Fibroblast of skin of left biceps (primary cell): Measurements from ENCODE around the gene C4orf36.

ENCODE experiments used
- DNase-seq, 2 experiments: peaks; one replicate each; pipeline ENCODE4 v3.0.0-alpha.2; 2013; ENCODE audit warnings: low read depth in 2 of 2

C4orf36 gene

DNA sequence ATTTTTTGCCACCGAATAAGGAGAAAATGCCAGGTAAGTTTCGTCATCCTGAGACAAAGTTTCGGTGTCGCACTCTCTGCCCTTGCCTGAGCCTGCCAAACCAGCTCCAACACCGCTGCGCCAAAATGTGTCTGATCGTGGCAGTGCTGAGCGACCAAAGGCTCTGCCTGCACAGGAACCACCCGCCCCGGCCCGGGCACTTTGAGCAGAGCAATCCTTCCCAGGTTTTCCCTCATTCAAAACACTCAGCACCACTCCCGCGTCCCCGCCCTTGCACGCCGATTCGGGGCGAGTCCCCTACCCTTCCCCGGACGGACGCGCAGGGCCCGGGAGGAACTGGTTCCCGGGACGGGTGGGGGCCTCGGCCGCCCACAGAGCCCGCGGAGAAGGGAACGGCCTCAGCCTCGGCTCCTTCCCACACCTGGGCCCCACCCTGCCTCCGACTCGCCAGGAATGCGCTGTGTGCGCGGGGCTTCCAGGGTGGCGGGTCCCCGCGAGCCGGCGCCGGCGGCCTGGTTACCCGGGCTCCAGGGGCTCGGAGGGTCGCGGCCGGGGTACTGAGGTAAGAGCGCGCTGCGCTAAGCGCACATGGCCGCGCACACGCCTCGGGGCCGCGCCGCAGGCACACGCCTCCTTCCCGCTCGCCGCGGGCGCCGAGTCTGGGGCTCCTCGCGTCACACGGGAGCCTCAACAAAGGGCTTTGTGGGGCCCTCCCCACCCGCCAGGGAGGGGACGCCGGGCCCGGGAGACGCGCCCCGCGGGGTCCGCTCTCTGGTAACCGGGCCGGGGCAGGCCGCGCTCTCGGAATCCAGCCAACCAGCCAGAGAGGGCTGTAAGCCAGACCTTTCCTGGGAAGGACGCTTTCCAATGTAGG is at the start of gene C4orf36:
Gene C4orf36 (minus strand): TSS at position 661 of the 874 bp plus-strand sequence. CDS start 902 bp downstream, outside the sequence.
- no peak for DNase-seq

DNA sequence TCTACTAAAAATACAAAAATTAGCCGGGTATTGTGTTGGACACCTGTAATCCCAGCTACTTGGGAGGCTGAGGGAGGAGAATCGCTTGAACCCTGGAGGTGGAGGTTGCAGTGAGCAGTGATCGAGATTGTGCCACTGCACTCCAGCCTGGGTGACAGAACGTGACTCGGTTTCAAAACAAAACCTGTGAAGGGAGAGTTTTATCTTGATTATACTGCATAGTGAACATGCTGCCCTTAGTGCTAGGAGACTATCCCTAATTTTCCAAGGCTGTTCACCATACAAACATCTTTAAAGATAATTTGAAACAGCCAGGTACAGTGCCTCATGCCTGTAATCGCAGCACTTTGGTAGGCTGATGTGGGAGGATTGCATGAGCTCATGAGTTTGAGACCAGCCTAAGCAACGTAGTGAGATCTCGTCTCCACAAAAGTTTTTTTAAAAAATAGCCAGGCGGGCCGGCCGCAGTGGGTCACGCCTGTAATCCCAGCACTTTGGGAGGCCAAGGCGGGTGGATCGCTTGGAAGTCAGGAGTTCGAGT is 48.8 kb upstream of the C4orf36 start:
- no peak for DNase-seq

DNA sequence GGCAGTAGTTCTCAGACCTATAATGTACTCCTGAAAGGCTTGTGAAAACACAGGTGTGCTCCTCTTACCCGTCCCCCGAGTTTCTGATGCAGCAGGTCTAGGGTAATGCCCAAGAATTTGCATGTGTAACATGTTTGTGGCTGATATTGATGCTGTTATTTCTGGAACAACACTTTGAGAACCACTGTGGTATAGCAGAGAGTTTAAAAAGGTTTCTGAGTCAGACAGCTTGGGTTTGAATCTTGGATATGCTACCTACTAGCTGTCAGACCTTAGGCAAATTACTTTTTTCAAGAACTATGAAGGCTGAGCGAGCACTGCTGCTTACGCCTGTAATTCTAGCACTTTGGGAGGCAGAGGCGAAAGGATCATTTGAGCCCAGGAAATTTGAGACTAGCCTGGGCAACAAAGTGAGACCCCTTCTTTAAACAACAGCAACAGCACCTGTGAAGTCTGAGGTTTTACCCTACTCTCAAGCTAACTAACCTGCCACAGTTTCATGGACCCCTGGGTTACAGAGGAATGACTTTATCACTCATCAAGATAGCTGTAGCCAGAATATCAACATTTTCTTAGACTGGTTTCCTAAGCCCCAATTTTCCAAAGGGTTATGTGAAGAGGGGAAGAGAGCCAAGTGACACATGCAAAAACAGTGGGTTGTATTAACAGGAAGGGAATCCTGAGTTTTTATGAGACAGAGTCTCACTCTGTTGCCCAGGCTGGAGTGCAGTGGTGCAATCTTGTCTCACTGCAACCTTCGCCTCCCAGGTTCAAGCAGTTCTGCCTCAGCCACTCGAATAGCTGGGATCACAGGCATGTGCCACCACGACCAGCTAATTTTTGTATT is 47.7 kb upstream of the C4orf36 start:
- no peak for DNase-seq

DNA sequence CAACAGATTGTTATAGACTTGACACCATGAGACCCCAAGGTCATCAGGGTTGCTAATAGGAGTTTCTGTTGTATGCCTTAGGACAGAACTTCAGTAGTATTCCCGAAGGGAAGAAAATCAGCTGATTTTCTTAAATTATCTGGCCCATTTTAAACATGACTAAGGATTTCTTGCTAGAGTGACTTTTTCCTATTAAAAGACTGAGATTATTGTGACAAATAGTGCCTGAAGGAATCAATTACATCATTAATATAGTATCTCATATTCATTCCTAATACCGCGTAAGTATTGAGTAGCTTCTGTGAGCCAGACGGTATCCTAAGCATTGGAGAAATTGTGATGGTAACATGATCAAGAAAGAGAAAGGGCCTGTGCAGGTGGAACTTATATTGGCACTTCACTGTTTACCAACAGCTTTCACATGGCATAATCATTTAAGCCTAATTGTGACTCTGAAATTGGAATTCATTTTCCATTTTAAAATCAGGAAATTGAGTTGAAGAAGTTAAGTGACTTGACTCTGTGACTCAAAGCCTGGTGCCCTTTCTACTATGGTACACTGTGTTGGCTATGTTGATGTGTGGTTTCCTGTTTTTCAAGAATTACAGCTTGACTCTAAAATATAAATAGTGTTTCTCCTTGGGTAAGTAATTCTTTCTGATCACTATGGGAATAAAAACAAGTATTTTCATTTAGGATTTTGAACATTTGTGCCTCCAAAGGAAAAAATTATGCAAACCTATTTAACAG is 46.7 kb upstream of the C4orf36 start:
- no peak for DNase-seq

DNA sequence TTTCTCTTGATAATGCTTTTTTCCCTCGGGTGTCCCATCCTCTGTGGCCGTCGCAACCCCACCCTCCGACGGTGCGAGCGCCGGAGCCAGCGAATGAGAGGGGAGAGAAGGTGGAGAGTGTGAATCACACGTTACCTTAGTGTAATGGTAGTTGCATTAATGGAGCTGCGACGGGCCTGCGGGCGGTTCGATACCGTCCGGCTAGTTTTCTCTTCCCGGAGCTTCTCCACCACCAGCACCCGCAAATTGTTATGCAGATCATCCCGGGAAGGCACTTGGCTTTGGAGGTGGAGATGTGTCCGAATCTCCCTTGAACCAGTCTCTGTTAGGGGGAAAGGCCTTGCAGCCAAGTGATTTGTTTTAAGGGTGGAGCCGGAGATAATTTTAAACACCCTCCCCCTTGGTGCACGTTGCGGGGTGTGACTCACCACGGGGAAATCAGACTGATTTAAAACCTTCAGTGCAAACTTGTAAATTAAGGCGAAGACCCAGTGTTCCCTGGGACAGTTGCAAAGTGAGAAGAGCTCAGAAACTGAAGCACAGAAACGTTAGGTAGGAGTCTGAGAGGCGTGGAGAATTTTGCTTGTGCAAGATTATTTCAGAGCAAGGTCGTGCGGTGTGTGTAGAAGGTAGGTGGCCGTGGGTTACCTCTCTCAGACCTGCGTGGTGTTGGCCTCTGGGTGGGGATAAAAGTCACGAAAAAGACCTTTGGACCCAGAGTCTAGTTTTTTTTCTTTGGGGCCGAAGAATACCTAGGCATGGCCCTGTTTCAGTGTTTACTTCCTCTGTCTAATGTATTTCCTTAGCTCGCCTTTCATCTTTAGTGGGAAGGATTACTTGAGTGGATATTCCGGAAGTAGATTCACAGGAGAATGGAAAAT is 43.9 kb upstream of the C4orf36 start:
- no peak for DNase-seq

- DNase-seq = no peak
Observed at GRCh38 chr4:86935566-86935852, 43.3 kb upstream of the C4orf36 start.

- DNase-seq = peak; percentile 62 to 64
Observed at GRCh38 chr4:86934771-86935565, 42.7 kb upstream of the C4orf36 start, which contains the start of gene AFF1. TSS of gene AFF1 (plus strand) at chr4:86935011. CDS start at chr4:86948534, 13,523 bp downstream.

DNA sequence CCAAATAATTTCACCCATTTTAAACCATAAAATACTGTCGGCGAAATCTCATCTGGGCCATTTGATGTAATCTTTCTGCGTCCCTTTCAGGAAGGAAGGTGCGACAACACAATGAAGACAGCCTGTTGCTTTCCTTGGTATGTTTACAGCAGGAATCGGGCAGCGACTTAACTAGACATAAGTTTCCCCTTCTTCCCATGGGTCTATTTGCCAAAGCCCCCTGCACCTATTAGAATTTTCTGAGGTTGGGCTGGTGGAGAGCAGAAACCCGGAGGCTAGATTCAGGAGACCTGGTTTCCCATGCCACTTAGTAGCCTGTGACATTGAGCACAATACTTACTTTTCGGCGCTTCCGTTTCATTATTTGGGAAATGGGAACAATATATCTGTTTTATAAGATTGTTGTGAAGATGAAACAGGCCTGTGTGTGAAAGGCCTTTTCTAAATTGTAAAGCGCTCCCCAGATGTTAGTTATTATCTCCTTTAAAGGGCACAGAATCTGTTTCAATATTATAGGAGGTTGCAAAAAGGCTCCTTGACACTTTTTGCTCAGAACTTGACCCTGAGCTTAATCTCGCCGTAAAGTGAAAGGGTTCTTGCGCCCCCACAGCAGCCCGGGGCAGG is 42.0 kb upstream of the C4orf36 start:
- no peak for DNase-seq

DNA sequence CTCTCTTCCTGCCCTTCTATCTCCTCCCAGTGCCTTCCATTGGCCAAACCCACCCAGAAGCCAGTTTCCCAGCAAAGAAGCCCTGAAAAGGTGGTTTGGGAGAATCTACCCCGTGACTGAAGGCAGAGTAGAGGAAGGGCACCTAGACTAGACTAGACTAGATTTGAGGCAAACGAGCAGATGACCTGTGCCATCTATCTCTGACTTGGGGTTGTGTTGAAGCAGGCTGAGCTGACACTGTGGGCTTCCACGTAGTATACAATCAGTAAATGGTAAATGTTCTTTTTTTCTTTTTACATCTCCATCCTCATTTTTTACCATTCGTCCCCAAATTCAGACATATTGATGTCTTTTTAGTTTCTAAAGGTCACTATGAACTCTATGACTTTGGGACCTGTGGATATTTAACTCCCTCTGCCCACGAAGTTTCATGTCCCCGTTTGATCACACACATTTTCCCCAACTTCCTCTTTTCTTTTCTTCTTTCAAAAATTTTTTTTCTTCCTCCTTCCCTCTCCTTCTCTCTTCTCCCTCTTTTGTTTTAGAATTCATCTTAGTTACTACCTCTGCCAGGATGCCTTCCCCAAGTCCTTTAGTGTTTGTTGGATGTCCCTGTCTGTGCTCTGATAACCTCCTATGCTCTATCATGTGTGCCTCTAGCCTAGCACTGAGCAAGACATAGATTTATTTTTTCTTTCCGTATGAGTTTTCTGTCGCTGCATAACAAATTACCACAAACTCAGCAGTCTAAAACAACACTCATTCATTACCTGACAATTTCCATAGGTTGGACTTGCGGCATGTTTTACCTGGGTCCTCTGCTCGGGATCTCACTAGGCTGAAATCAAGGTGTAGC is 36.4 kb upstream of the C4orf36 start:
- no peak for DNase-seq

DNA sequence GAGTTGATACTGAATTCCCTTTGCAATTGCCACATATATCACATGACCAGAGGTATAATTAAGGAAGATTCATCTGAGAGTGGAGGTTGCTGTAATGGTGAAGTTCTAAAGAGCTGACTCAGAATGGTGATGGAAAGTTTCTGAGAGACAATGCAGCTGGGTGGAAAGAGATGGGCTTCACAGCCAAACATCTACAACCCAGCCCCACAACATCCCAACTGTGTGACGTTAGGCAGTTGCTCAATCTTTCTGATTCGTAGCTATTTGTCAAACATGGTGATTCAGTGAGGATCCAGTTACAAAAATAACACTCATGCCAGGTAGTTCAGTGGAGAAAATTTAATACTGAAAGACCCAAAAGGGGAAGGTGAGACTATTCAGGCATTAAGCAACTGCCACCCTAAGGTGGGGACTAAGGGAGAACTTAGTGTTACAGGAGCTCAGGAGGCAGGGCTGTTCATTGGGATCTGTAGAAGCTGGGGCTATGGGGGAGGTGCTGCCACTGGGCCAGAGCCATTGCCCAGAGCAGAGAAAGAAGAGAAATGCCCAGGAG is 35.7 kb upstream of the C4orf36 start:
- DNase-seq = peak; percentile 86 to 88

- DNase-seq = no peak
Observed at GRCh38 chr4:86926435-86927086, 34.3 kb upstream of the C4orf36 start.

GRCh38 chr4:86924811-86925210 is 32.6 kb upstream of the C4orf36 start:
- peak; percentile 66 to 69 for DNase-seq

DNA sequence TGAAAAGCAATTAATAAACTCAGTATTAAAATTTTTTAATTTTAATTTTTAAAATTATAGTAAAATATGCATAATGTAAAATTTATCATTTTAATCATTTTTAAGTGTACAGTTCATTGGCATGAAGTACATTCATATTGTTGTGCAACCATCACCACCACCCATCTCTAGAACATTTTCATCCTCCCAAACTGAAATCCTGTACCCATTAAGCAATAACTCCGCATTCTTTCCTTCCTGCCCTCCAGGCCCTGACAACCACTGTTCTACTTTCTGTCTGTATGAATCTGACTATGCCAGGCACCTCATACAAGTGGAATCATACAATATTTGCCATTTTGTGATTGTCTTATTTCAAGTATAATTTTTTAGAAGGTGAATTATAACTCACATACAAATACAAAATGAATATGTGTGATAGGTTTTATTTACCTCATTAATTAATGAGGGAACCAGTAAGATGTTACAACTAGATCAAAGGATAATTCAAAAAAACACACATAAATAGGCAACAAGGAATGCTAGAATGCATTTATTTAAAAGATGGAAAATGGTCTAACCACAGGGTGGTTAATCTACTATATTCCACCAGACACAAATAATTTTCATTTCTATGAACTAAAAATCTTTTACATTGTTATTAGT is 29.5 kb upstream of the C4orf36 start:
- no peak for DNase-seq

DNA sequence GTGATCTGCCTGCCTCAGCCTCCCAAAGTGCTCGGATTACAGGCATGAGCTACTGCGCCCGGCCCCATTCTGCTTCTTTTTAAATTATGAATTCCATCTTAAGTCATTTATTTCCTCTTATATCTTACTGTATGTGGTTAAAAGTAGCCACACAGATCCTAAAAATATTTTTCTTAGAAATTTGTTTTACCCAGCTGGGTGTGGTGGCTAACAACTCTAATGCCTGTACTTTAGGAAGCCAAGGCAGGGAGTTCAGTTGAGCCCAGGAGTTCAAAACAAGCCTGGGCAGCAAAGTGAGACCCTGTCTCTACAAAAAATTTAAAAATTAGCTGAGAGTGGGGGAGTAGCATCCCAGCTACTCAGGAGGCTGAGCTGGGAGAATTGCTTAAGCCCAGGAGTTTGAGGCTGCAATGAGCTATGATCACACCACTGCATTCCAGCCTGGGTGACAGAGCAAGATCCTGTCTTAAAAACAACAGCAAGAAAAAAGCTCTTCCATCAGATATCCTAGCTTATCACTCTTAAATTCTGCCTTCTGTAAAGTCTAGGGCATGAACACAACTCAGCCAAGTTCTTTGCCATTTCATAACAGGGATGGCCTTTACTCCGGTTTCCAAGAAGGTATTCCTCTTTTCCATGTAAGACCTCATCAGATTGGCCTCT is 27.5 kb upstream of the C4orf36 start:
- DNase-seq = no peak

DNA sequence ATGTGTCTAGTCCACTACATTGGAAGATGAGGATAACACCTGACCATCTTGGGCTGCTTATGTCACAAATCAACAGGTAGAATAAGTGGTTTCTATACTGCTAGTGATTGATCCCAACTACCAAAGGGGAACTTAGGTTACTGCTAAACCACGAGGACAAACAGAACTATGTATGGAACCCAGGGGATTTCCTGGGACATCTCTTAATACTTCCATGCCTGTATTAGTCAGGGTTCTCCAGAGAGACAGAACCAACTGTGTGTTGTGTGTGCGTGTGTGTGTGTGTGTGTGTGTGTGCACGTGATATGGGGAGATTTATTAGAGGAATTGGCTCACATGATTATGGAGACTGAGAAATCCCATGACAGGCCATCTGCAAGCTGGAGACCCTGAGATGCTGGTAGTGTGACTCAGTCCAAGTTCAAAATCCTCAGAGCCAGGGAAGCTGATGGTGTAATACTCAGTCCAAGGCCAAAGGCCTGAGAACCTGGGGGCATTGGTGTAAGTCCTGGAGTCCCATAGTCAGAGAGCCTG is 26.4 kb upstream of the C4orf36 start:
- no peak for DNase-seq
